ENCODE measurements around the gene GTF3C2. TPM values are rescaled to one million over a fixed set of nuclear protein-coding genes. Genes with fewer than 3 reads are reported as not detected.

GTF3C2 gene
- total and polyA plus RNA-seq, 2 of the 13 experiments (the other 11 are each of a cell fraction or from before 2014, with no cell fraction given), result 77.5 to 130 TPM

- no peak for TF ChIP-seq NR2F6 (IDR thresholded peaks at IDR 0.05)
- TF ChIP-seq NR2F6 (CRISPR knock-in tag; IDR thresholded peaks at IDR 0.05), result peak; percentile 51
- TF ChIP-seq TOE1 (CRISPR knock-in tag; IDR thresholded peaks at IDR 0.05), result peak; percentile 88
- TF ChIP-seq RAD51 (IDR thresholded peaks at IDR 0.05; ENCODE audit: borderline replicate concordance), result no peak
- no peak for TF ChIP-seq CSRNP2 (CRISPR knock-in tag; conservative IDR thresholded peaks at IDR 0.05; ENCODE audit: low read depth)
- peak; percentile 98 for TF ChIP-seq ZFP91 (CRISPR knock-in tag; IDR thresholded peaks at IDR 0.05; ENCODE audit: borderline replicate concordance)
- peak; percentile 98 for TF ChIP-seq ASH2L (IDR thresholded peaks at IDR 0.05; ENCODE audit: insufficient read length, low read depth, low read length)
- TF ChIP-seq ELF3 (CRISPR knock-in tag; IDR thresholded peaks at IDR 0.05), result peak; percentile 48; the same call in 1 of the 2 replicates
- peak; percentile 97; the same call in 1 of the 2 replicates for TF ChIP-seq CCDC6 (CRISPR knock-in tag; IDR thresholded peaks at IDR 0.05)
- TF ChIP-seq SPEN (CRISPR knock-in tag; IDR thresholded peaks at IDR 0.05; ENCODE audit: low read depth), result peak; percentile 98
- peak; percentile 81 for TF ChIP-seq PREB (CRISPR knock-in tag; IDR thresholded peaks at IDR 0.05)
- no peak; the same call in 1 of the 2 replicates for TF ChIP-seq PBX3 (CRISPR knock-in tag; IDR thresholded peaks at IDR 0.05; ENCODE audit: borderline replicate concordance)
- TF ChIP-seq MNT (IDR thresholded peaks at IDR 0.05), result peak; percentile 78
- TF ChIP-seq RBFOX2 (IDR thresholded peaks at IDR 0.05; ENCODE audit: low read depth, low read length), result peak; percentile 99
- TF ChIP-seq SRSF1 (optimal IDR thresholded peaks at IDR 0.05; ENCODE audit: low read depth, low read length), result peak; percentile 90
- 0 out of 2 replicates have a peak, but pooled peaks have one; percentile 40 for TF ChIP-seq STAT5B (CRISPR knock-in tag; IDR thresholded peaks at IDR 0.05)
- peak; percentile 95; the same call in 1 of the 2 replicates for TF ChIP-seq TRAFD1 (CRISPR knock-in tag; IDR thresholded peaks at IDR 0.05; ENCODE audit: borderline replicate concordance)
- peak; percentile 34; the same call in 1 of the 2 replicates for TF ChIP-seq SIX4 (CRISPR knock-in tag; IDR thresholded peaks at IDR 0.05)
These were observed 13.7 kb upstream of the GTF3C2 start, which contains the start of the genes EIF2B4 and SNX17 (continued) for GRCh38 chr2:27370026-27370815.
